ENCODE results near the gene KCTD15.

DNA sequence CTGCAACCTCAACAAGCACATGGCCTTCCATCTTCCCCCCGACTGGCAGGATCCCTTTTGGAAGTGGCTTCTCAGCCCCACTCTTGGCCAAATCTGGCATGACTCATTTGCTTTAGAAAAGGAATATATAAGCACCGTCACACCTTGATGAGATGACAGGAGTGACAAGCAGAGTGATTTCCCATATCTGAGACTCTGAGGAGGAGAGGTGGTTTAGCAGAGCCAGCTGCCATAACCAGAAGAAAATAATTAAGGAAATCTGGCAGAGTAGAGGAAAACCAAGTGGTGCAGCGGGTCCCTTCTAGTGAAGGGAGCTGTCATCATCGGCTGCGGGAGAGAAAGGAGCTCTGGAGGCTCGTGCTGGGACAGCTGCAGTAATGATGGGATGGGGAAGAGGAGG, 27.5 kb upstream of the KCTD15 start:
- TF ChIP-seq, protein P1, sequence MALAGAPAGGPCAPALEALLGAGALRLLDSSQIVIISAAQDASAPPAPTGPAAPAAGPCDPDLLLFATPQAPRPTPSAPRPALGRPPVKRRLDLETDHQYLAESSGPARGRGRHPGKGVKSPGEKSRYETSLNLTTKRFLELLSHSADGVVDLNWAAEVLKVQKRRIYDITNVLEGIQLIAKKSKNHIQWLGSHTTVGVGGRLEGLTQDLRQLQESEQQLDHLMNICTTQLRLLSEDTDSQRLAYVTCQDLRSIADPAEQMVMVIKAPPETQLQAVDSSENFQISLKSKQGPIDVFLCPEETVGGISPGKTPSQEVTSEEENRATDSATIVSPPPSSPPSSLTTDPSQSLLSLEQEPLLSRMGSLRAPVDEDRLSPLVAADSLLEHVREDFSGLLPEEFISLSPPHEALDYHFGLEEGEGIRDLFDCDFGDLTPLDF (CRISPR knock-in tag; IDR thresholded peaks at IDR 0.05), result no peak
- TF ChIP-seq, protein P2, sequence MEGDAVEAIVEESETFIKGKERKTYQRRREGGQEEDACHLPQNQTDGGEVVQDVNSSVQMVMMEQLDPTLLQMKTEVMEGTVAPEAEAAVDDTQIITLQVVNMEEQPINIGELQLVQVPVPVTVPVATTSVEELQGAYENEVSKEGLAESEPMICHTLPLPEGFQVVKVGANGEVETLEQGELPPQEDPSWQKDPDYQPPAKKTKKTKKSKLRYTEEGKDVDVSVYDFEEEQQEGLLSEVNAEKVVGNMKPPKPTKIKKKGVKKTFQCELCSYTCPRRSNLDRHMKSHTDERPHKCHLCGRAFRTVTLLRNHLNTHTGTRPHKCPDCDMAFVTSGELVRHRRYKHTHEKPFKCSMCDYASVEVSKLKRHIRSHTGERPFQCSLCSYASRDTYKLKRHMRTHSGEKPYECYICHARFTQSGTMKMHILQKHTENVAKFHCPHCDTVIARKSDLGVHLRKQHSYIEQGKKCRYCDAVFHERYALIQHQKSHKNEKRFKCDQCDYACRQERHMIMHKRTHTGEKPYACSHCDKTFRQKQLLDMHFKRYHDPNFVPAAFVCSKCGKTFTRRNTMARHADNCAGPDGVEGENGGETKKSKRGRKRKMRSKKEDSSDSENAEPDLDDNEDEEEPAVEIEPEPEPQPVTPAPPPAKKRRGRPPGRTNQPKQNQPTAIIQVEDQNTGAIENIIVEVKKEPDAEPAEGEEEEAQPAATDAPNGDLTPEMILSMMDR (IDR thresholded peaks at IDR 0.05), result no peak
- TF ChIP-seq FOXJ3 (CRISPR knock-in tag; IDR thresholded peaks at IDR 0.05; ENCODE audit: borderline replicate concordance), result no peak

All from WTC11 (cell line).